ENCODE data around the gene KDM5A.
"Not testable (repeated sequence)": the region's sequence is repeated elsewhere in the genome, so short reads cannot be mapped to it uniquely, and the experiment has no call there.

Gene KDM5A

GRCh38 chr12:242496-242895 lies 146.6 kb downstream of the KDM5A start:
- no peak overlapping the region for H3K4me3 ChIP-seq (ENCODE audit: low read depth, low read length)

GRCh38 chr12:241266-241665 lies 147.9 kb downstream of the KDM5A start:
- no peak overlapping the region for H3K4me3 ChIP-seq (ENCODE audit: low read depth, low read length)

- H3K4me3 ChIP-seq (ENCODE audit: low read depth, low read length) = no peak overlapping the region
Observed at GRCh38 chr12:240566-240965, 148.6 kb downstream of the KDM5A start.

GRCh38 chr12:238736-239398 lies 150.3 kb downstream of the KDM5A start:
- no peak overlapping the region for H3K4me3 ChIP-seq (ENCODE audit: low read depth, low read length)

GRCh38 chr12:238116-238515 lies 151.0 kb downstream of the KDM5A start:
- no peak overlapping the region for H3K4me3 ChIP-seq (ENCODE audit: low read depth, low read length)

- no peak overlapping the region for H3K4me3 ChIP-seq (ENCODE audit: low read depth, low read length)
Observed at GRCh38 chr12:237026-237815, 151.9 kb downstream of the KDM5A start.

GRCh38 chr12:236445-236844 lies 152.7 kb downstream of the KDM5A start:
- H3K4me3 ChIP-seq (ENCODE audit: low read depth, low read length) = no peak overlapping the region

GRCh38 chr12:235967-236366 lies 153.2 kb downstream of the KDM5A start:
- H3K4me3 ChIP-seq (ENCODE audit: low read depth, low read length) = not testable (repeated sequence)

- H3K4me3 ChIP-seq (ENCODE audit: low read depth, low read length) = no peak overlapping the region
Observed at GRCh38 chr12:234891-235415, 154.2 kb downstream of the KDM5A start.

GRCh38 chr12:234019-234418 lies 155.1 kb downstream of the KDM5A start:
- H3K4me3 ChIP-seq (ENCODE audit: low read depth, low read length) = no peak overlapping the region

- H3K4me3 ChIP-seq (ENCODE audit: low read depth, low read length) = no peak overlapping the region
Observed at GRCh38 chr12:233615-233968, 155.5 kb downstream of the KDM5A start.

- no peak overlapping the region for H3K4me3 ChIP-seq (ENCODE audit: low read depth, low read length)
Observed at GRCh38 chr12:232731-233614, 156.1 kb downstream of the KDM5A start.

GRCh38 chr12:230925-231671 lies 158.0 kb downstream of the KDM5A start:
- no peak overlapping the region for H3K4me3 ChIP-seq (ENCODE audit: low read depth, low read length)
